Astrocyte (in vitro differentiated cells and primary cell): ENCODE measurements around the gene MEGF6.

ENCODE experiments used
- EZH2 ChIP-seq: IDR thresholded peaks from 2 replicates; pipeline ENCODE4 v1.6.1; 2012; ENCODE audit warnings: mild to moderate bottlenecking, low read length, inconsistent platforms; ENCODE audit not compliant: insufficient read depth
- TF ChIP-seq, protein P1 (sequence below): IDR thresholded peaks from 2 replicates; pipeline ENCODE4 v1.5.1; 2011; ENCODE audit warnings: low read depth, mild to moderate bottlenecking, inconsistent platforms, low read length, moderate library complexity; ENCODE audit not compliant: insufficient read depth

DNA sequence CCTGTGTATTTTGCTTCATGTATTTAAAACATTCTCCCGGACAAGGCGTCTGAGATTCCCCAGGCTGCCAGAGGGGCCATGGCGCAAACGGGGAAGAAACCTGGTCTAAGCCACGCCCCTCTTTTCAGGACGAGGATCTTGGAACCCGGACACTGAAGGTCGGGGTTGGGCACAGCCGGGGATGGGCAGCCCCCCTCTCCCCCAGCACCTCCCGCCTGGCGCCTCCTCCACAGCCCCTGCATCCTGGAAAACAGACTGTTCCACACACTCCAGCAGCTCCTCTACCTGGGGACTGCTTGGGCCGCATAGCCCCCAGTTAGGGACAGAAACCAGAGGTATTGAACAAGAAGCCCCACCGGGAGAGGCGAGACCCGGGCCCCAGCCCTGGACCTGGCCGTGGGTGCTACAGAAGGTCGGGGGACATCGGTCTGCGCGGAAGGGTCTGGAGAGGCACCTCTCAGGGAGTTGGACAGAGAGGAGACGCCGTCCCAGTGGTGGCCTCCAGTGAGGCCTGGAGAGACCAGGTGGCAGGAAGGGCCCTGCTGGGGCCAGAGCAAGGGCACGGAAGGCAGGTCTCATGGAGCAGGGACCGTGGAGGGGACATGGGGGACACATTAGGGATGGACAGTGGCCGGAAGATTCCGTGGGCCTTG lies 46.4 kb upstream of the MEGF6 start:
- TF ChIP-seq, protein P1, sequence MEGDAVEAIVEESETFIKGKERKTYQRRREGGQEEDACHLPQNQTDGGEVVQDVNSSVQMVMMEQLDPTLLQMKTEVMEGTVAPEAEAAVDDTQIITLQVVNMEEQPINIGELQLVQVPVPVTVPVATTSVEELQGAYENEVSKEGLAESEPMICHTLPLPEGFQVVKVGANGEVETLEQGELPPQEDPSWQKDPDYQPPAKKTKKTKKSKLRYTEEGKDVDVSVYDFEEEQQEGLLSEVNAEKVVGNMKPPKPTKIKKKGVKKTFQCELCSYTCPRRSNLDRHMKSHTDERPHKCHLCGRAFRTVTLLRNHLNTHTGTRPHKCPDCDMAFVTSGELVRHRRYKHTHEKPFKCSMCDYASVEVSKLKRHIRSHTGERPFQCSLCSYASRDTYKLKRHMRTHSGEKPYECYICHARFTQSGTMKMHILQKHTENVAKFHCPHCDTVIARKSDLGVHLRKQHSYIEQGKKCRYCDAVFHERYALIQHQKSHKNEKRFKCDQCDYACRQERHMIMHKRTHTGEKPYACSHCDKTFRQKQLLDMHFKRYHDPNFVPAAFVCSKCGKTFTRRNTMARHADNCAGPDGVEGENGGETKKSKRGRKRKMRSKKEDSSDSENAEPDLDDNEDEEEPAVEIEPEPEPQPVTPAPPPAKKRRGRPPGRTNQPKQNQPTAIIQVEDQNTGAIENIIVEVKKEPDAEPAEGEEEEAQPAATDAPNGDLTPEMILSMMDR = no peak
- TF ChIP-seq EZH2 = no peak
